GM18526 (cell line): ENCODE data around the gene SMIM14.

Source experiments
- POLR2A ChIP-seq: IDR thresholded peaks from 3 replicates; pipeline ENCODE4 v1.6.1; 2011; ENCODE audit not compliant: insufficient read length; ENCODE audit errors: extremely low read depth

Gene SMIM14

DNA sequence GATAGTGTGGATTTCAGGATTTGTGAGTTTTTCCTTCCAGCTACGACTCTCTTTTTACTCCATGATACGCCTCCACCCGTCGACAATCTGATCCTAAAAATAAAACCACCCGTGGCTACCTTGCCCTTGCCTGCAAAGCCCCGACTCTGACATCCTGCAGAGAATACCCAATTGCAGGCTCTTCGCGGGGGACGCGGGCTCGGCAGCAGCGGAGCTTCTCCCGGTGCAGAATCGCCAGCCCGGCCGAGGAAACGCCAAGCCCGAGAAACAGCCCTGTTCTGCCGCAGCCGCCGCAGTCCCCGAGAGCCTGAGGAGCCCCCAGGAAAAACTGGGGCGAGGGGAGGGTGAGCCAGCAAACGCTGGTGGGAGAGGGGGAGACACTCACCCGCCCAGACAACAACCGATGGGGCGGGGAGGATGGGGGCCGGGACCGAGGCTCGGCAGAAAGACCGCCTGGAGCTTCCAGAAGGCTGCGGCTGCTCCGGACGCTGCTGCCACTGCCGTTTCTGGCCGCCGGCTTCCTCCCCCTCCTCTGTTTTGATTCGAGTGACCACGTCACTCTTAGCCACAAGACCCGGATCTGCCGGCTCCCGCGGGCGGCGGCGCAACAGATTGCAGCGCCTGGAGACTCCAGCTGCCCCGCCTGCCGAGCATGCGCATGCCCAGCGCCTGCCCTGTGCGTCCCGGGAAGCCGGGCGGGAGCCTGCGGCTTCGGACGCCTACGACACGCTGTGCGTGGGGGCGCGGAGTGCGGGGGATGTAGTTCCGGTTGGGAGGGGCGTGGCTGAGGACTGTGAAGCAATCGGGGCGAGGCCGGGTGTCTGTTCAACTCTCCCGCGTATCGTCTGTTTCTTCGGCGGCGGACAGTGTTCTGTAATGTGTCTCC, at the start of gene SMIM14:
TSS of gene SMIM14 (minus strand) at position 512 of the 886 bp plus-strand sequence. CDS start 33,720 bp downstream, outside the sequence.
- peak; percentile 53 for TF ChIP-seq POLR2A

GRCh38 chr4:39687014-39687413, 48.3 kb upstream of the SMIM14 start:
- TF ChIP-seq POLR2A: no peak

GRCh38 chr4:39685990-39686389, 47.3 kb upstream of the SMIM14 start:
- TF ChIP-seq POLR2A: no peak

DNA sequence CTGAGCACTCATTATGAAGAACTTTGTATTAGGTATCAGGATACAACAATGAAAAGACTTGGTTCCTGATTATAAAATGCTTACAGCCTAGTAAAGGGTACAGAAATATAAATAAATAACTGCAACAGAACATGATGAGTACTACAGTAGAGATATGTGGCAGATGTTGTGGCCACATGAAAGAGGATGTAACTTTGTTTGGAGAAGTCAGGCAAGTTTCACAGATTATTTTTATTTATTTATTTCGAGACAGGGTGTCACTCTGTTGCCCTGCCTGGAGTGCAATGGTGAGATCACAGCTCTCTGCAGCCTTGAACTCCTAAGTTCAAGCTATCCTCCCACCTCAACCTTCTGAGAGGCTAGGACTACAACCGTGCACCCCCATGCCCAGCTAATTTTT, 43.5 kb upstream of the SMIM14 start:
- no peak for TF ChIP-seq POLR2A

- TF ChIP-seq POLR2A: no peak
These were observed 30.2 kb upstream of the SMIM14 start for GRCh38 chr4:39668887-39669286.

DNA sequence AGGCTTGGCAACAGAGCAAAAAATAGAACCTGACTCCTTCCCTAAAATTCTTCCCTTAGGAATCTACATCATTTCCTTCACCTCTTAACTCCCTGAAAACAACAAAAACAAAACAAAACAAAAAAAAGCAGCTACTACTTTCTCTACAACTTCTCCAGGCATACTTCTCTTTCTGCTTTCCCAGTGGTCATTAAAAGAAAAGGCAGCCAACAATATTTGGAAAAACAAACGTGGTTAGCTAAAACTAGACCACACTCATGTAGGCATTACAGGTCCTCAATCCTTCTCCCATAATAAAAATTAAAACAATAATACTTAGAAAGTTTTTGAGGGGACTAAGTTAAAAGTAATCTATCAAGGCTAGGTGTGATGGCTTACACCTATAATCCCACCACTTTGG, 29.0 kb upstream of the SMIM14 start:
- TF ChIP-seq POLR2A: no peak

GRCh38 chr4:39664828-39665731, 26.4 kb upstream of the SMIM14 start:
- no peak for TF ChIP-seq POLR2A

GRCh38 chr4:39662683-39663082, 24.0 kb upstream of the SMIM14 start:
- no peak for TF ChIP-seq POLR2A

DNA sequence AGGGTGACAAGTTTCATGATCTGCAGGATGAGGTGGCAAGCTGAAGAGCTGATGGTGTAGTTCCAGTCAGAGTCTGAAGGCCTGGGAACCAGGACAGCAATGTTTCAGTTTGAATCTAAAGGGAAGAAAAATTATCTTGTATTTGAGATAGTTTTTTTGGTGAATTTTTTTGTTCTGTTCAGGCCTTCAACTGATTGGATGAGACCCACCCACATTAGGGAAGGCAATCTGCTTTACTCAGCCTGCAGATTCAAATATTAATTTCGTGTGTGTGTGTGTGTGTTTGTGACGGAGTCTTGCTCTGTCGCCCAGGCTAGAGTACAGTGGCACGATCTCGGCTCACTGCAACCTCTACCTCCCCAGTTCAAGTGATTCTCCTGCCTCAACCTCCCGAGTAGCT, 22.1 kb upstream of the SMIM14 start:
- no peak for TF ChIP-seq POLR2A

DNA sequence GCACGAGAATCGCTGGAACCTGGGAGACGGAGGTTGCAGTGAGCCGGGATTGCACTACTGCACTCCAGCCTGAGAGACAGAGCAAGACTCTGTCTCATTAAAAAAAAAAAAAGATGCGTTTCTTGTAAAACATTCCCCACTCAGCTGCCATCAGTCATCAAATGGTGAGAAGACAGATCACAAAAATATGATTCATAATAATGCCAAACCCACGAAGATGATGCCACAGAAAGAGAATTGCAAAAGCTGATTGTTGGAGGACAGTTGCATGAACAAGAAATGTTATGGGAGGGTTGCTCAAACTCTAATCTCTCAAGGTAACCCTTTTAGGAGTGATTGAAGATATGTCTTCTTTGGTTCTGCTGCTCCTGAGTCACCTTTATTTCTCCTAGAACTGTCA, 21.4 kb upstream of the SMIM14 start:
- TF ChIP-seq POLR2A: no peak

DNA sequence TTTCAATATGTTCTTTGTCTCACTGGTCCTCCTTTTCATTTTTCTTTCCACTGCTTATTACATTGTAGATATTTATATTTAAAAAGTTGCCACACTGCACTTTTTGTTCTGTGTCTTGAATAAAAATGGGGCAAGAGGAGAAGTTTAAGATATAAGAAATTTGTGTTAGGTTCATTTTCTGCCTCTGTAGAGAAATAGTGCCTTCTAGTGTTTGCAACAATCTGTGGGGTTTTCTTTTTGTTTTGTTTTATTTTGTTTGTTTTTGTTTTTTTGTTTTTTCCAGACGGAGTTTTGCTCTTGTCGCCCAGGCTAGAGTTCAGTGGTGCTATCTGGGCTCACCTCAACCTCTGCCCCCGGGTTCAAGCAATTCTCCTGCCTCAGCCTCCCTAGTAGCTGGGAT, 20.1 kb upstream of the SMIM14 start:
- no peak for TF ChIP-seq POLR2A

GRCh38 chr4:39657465-39657864, 18.8 kb upstream of the SMIM14 start:
- no peak for TF ChIP-seq POLR2A

DNA sequence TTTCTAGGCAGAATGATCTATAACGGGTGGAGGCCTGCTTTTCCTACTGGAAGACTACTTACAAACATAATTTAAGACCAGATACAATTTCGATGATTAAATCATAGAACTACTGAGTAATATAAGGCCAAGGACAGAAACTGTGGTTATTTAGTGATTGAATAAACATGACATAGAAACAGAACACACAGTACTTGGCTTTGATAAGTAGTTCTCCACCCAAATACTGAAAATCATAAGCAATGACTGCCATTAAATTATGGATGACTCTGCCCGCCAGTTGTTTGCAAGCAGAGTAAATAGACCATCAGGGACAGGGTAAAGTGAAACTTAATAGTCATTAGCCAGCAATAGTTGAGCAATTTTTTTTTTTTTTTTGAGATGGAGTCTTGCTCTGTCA, 17.2 kb upstream of the SMIM14 start:
- TF ChIP-seq POLR2A: no peak

DNA sequence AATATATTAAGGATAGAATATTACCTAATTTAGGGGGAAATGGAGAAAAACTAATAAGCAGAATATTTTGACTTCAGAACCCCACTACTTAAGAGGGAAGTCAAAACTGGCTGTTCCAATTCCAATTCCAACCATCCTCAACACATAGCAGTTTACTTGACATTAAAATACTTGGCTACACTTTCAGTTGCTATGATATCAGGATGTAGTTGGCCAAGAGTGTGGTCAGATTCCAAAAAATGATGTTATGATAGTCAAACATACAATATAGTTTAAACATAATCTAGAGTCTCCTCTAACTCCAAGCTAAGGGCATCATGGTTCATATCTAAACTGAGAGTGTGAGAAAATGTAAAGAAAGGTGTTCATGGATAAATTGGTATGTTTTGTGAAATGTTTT, 16.5 kb upstream of the SMIM14 start:
- TF ChIP-seq POLR2A: no peak

DNA sequence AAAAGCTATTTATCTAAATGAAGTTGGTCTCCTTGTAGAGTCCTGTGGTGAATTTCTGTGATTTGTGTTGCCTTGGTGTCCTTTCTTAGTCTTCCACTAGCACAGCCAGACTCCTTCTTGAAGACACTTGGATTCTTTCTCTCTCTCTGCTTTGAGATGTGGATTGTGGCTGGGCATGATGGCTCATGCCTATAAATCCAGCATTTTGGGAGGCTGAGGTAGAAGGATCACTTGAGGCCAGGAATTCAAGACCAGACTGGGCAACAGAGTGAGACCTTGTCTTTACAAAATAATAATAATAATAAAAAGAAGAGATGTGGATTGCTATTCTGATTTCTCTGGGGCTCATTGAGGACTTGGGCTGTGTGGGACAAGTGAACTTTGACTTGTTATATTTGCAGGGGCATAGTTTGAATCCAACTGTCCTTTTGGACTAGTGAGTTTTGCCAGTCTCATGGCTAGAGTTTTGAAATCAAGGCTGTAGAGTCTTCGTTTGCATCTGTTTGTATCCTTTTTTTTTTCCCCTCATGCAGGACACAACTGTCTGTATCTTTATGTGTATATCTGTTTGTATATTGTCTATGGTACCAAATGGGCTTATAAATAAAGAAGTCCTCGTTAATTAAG, 11.1 kb upstream of the SMIM14 start:
- no peak for TF ChIP-seq POLR2A
